PC-9 (cell line): Measurements from ENCODE around the gene CYP1A2. TPM values are rescaled to one million over a fixed set of nuclear protein-coding genes. Genes with fewer than 3 reads are reported as not detected.

Experiments used
- BruUV-seq: library from RNA; stranded (reverse); fragments of 400-500 nt; replicated peaks from 2 replicates; lab custom pipeline; 2021; lab: Mats Ljungman, UMichigan
- CTCF ChIA-PET: fragments of 300-600 bp; sonication (Branson Sonifier 250); formaldehyde crosslinking; loops from one replicate; lab custom pipeline; 2022; ENCODE audit warnings: antibody characterized with exemption; lab: Charles Lee
- POLR2A ChIA-PET: fragments of 300-600 bp; sonication (Branson Sonifier 250); formaldehyde crosslinking; loops from one replicate; lab custom pipeline; 2022; ENCODE audit warnings: antibody characterized with exemption; ENCODE audit not compliant: unreplicated experiment; lab: Charles Lee
- DNase-seq, 2 experiments: peaks; one replicate each; pipeline versions ENCODE4 v3.0.0 to v3.0.0-alpha.2; 2015 to 2022; ENCODE audit warnings: mixed read lengths in 1 of 2
- H2AFZ ChIP-seq: fragments of 200-600 bp; sonication (generic); 2 replicates; pipeline ENCODE4 v1.8.1; 2017; ENCODE audit warnings: antibody characterized with exemption
- H3F3A ChIP-seq: fragments of 200-600 bp; sonication (generic); 2 replicates; pipeline ENCODE4 v1.8.1; 2017; ENCODE audit warnings: antibody characterized with exemption, mild to moderate bottlenecking, low read depth; ENCODE audit not compliant: insufficient read depth
- H3K27ac ChIP-seq: fragments of 200-600 bp; sonication (generic); 2 replicates; pipeline ENCODE4 v1.6.1; 2016; ENCODE audit warnings: mixed run types
- H3K27me3 ChIP-seq: fragments of 200-600 bp; sonication (generic); 2 replicates; pipeline ENCODE4 v1.6.1; 2016; ENCODE audit warnings: low read depth, mixed run types; ENCODE audit not compliant: insufficient read depth
- H3K36me3 ChIP-seq: fragments of 200-600 bp; sonication (generic); 2 replicates; pipeline ENCODE4 v1.6.1; 2016; ENCODE audit warnings: low read depth, mixed run types
- H3K4me1 ChIP-seq: fragments of 200-600 bp; sonication (generic); replicated peaks from 2 replicates; pipeline ENCODE4 v1.6.1; 2016; ENCODE audit warnings: mixed run types; ENCODE audit not compliant: insufficient read depth
- H3K4me2 ChIP-seq: fragments of 200-600 bp; sonication (generic); 2 replicates; pipeline ENCODE4 v1.6.1; 2017; ENCODE audit warnings: mixed run types
- H3K4me3 ChIP-seq: fragments of 200-600 bp; sonication (generic); 2 replicates; pipeline ENCODE4 v1.6.1; 2016; ENCODE audit warnings: mixed run types
- H3K79me2 ChIP-seq: fragments of 200-600 bp; sonication (generic); 2 replicates; pipeline ENCODE4 v1.6.1; 2017; ENCODE audit warnings: low read depth, mixed run types
- H3K9me2 ChIP-seq: fragments of 200-600 bp; sonication (generic); 2 replicates; pipeline ENCODE4 v1.8.1; 2017; ENCODE audit warnings: mild to moderate bottlenecking; ENCODE audit not compliant: insufficient read depth
- H3K9me3 ChIP-seq: fragments of 200-600 bp; sonication (generic); 2 replicates; pipeline ENCODE4 v1.8.1; 2016; ENCODE audit warnings: low read depth; ENCODE audit not compliant: insufficient read depth
- H4K20me1 ChIP-seq: fragments of 200-600 bp; sonication (generic); 2 replicates; pipeline ENCODE4 v1.8.1; 2017; ENCODE audit not compliant: insufficient read depth
- CTCF ChIP-seq: fragments of 200-600 bp; sonication (generic); conservative IDR thresholded peaks from 2 replicates; pipeline ENCODE4 v1.6.1; 2017; ENCODE audit warnings: mixed run types, antibody characterized with exemption, mild to moderate bottlenecking, moderate library complexity
- EZH2 ChIP-seq: fragments of 200-600 bp; sonication (generic); IDR thresholded peaks from 2 replicates; pipeline ENCODE4 v1.8.0; 2017; ENCODE audit warnings: antibody characterized with exemption, low read depth
- intact Hi-C: fragments of 100-400 bp; cut with micrococcal nuclease; formaldehyde crosslinking; loops from one replicate; pipeline ENCODE4 v1.10.0; 2022; ENCODE audit not compliant: unreplicated experiment
- total RNA-seq: library from RNA; stranded (reverse); gene quantifications from 2 replicates; pipeline ENCODE4 v1.2.3, GENCODE V29; 2021

Gene CYP1A2
- total RNA-seq, 1 experiment from 2014 or later: not detected

GRCh38 chr15:74710319-74711094 is 38.1 kb upstream of the CYP1A2 start:
- Histone ChIP-seq H3K79me2 (no peaks in the 10 kb centered on the region), H3K27ac (no peak overlapping the region), H4K20me1 (no peaks in the 10 kb centered on the region), H3K9me2 (0 out of 2 replicates have a peak, but pooled peaks cover 5% of the 10 kb centered on the region), H3K4me2 (no peak overlapping the region), H3K27me3 (no peaks in the 10 kb centered on the region; the same call in 1 of the 2 replicates), H3K9me3 (no peaks in the 10 kb centered on the region), H2AFZ (no peak overlapping the region), H3F3A (no peaks in the 10 kb centered on the region), H3K4me1 (no peaks in the 10 kb centered on the region), H3K36me3 (no peaks in the 10 kb centered on the region), H3K4me3 (no peak overlapping the region)
- CTCF ChIA-PET: no interaction called here
- POLR2A ChIA-PET: no interaction called here
- intact Hi-C loops: no loop called here
- no peak for DNase-seq
- no TSS peak for BruUV-seq
- TF ChIP-seq EZH2 (no peak), CTCF (no peak)

- no peaks in the 10 kb centered on the region for H3K4me1 ChIP-seq
Measured at GRCh38 chr15:74712311-74712710, 36.3 kb upstream of the CYP1A2 start.

GRCh38 chr15:74716651-74717050 is 32.0 kb upstream of the CYP1A2 start:
- H3K79me2 ChIP-seq: no peaks in the 10 kb centered on the region
- H3K36me3 ChIP-seq: no peaks in the 10 kb centered on the region
- no peak overlapping the region for H3K4me2 ChIP-seq
- no peak overlapping the region for H3K27ac ChIP-seq
- H3K4me1 ChIP-seq: no peaks in the 10 kb centered on the region
- H3K4me3 ChIP-seq: no peak overlapping the region
- H3K9me2 ChIP-seq: 0 out of 2 replicates have a peak, but pooled peaks cover 5% of the 10 kb centered on the region
- intact Hi-C loops: no loop called here
- H3K27me3 ChIP-seq: no peaks in the 10 kb centered on the region
- H2AFZ ChIP-seq: no peak overlapping the region
- ChIA-PET POLR2A (no interaction called here), CTCF (no interaction called here)
- H3K9me3 ChIP-seq: no peaks in the 10 kb centered on the region
- DNase-seq: no peak
- no peak for TF ChIP-seq CTCF
- H4K20me1 ChIP-seq: no peaks in the 10 kb centered on the region
- no peaks in the 10 kb centered on the region for H3F3A ChIP-seq
- BruUV-seq: no TSS peak

More at GRCh38 chr15:74712311-74712710, 36.3 kb upstream of the CYP1A2 start:
- Histone ChIP-seq H3K27ac (no peak overlapping the region), H3K27me3 (no peaks in the 10 kb centered on the region; the same call in 1 of the 2 replicates), H2AFZ (no peak overlapping the region), H3K9me3 (no peaks in the 10 kb centered on the region), H3K79me2 (no peaks in the 10 kb centered on the region), H3K9me2 (0 out of 2 replicates have a peak, but pooled peaks cover 5% of the 10 kb centered on the region), H3K4me2 (no peak overlapping the region), H4K20me1 (no peaks in the 10 kb centered on the region), H3K4me3 (no peak overlapping the region), H3F3A (no peaks in the 10 kb centered on the region), H3K36me3 (no peaks in the 10 kb centered on the region)
- no TSS peak for BruUV-seq
- TF ChIP-seq CTCF (no peak), EZH2 (no peak)
- no peak for DNase-seq
- ChIA-PET POLR2A (no interaction called here), CTCF (no interaction called here)
- intact Hi-C loops: no loop called here
